Caco-2 (cell line): ENCODE data around the gene TIAM1. TPM values are rescaled to one million over a fixed set of nuclear protein-coding genes. Genes with fewer than 3 reads are reported as not detected.

Experiments
- BruUV-seq: library from RNA; stranded (reverse); fragments of 400-500 nt; replicated peaks from 2 replicates; lab custom pipeline; 2021; lab: Mats Ljungman, UMichigan
- CTCF ChIA-PET: fragments of 300-600 bp; sonication (Branson Sonifier 250); formaldehyde crosslinking; loops from one replicate; lab custom pipeline; 2022; ENCODE audit warnings: antibody characterized with exemption; lab: Charles Lee
- POLR2A ChIA-PET: fragments of 300-600 bp; sonication (Branson Sonifier 250); formaldehyde crosslinking; loops from one replicate; lab custom pipeline; 2022; ENCODE audit warnings: antibody characterized with exemption; lab: Charles Lee
- DNase-seq, 2 experiments: peaks; one replicate each; pipeline versions ENCODE4 v3.0.0 to v3.0.0-alpha.2; 2020 to 2022
- H3K27me3 ChIP-seq: replicated peaks from 2 replicates; pipeline ENCODE4 v1.6.0; 2011; ENCODE audit warnings: low read length; ENCODE audit not compliant: control insufficient read depth, insufficient read depth
- H3K36me3 ChIP-seq: 2 replicates; pipeline ENCODE4 v1.5.1; 2011; ENCODE audit warnings: low read length; ENCODE audit not compliant: control insufficient read depth, insufficient read depth
- H3K4me1 ChIP-seq: fragments of 250-450 bp; sonication (Bioruptor Pico); 2 replicates; pipeline ENCODE4 v1.5.1; 2020; ENCODE audit warnings: mild to moderate bottlenecking
- H3K4me3 ChIP-seq: 2 replicates; pipeline ENCODE4 v1.5.1; 2011; ENCODE audit warnings: low read depth, mild to moderate bottlenecking, control low read depth, low read length
- H3K9me3 ChIP-seq: fragments of 250-450 bp; sonication (Bioruptor Pico); 2 replicates; pipeline ENCODE4 v1.5.1; 2020; ENCODE audit warnings: mild to moderate bottlenecking, moderate library complexity
- H3K27ac Mint-ChIP-seq: one replicate; pipeline ENCODE4 v1.8.0; 2022; ENCODE audit warnings: mixed read lengths; ENCODE audit not compliant: unreplicated experiment
- H3K27me3 Mint-ChIP-seq: one replicate; pipeline ENCODE4 v1.8.0; 2022; ENCODE audit warnings: mixed read lengths; ENCODE audit not compliant: insufficient read depth, unreplicated experiment
- H3K36me3 Mint-ChIP-seq: one replicate; pipeline ENCODE4 v1.8.0; 2022; ENCODE audit warnings: mild to moderate bottlenecking, mixed read lengths; ENCODE audit not compliant: insufficient read depth, unreplicated experiment
- H3K4me1 Mint-ChIP-seq: one replicate; pipeline ENCODE4 v1.8.0; 2022; ENCODE audit warnings: low read depth, mixed read lengths; ENCODE audit not compliant: unreplicated experiment
- H3K4me3 Mint-ChIP-seq: one replicate; pipeline ENCODE4 v1.8.0; 2022; ENCODE audit warnings: mild to moderate bottlenecking, moderate library complexity, mixed read lengths; ENCODE audit not compliant: unreplicated experiment
- H3K9me3 Mint-ChIP-seq: one replicate; pipeline ENCODE4 v1.8.0; 2022; ENCODE audit warnings: mixed read lengths; ENCODE audit not compliant: unreplicated experiment
- CTCF ChIP-seq, 2 experiments: fragments of 200-600 bp in 1 of 2; IDR thresholded peaks; 1 replicate in 1 of 2; 2 replicates in 1 of 2; pipeline versions ENCODE4 v1.5.1 to v1.8.0; 2011 to 2022; ENCODE audit warnings: antibody characterized with exemption in 1 of 2, control low read depth in 1 of 2, inconsistent platforms in 1 of 2, low read depth in 1 of 2, low read length in 1 of 2, mild to moderate bottlenecking in 1 of 2, moderate library complexity in 1 of 2; ENCODE audit not compliant: insufficient read depth in 1 of 2, severe bottlenecking in 1 of 2, unreplicated experiment in 1 of 2
- intact Hi-C: fragments of 100-400 bp; cut with micrococcal nuclease; formaldehyde crosslinking; loops from one replicate; pipeline ENCODE4 v1.10.0; 2022; ENCODE audit not compliant: unreplicated experiment
- total RNA-seq: library from RNA; stranded (reverse); gene quantifications from 2 replicates; pipeline ENCODE4 v1.2.3, GENCODE V29; 2022

The TIAM1 gene
- total RNA-seq, 1 experiment from 2014 or later = 5.2 TPM

DNA sequence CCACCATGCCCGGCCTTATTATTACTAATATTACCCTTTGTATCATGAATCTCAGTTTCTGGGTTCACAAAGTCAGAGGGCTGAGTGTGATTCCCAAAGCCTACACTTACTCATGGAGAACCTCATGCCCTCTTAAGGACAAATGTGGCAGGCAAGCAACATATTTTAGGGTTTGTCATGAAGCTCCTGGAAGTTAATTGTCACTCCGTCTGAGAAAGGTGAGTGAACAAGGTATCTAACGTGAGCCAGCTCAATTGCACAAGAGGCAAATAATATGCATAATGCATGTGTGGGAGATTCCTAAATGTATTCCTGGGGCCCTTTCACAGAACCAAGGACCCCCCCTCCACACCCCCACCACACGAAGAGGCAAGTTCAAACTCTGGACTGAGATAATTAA is 10.1 kb upstream of the TIAM1 start:
- H3K36me3 ChIP-seq = no peaks in the 10 kb centered on the region
- H3K9me3 ChIP-seq = no peaks in the 10 kb centered on the region
- Mint-ChIP-seq H3K4me1 (no peaks in the 10 kb centered on the region), H3K27me3 (no peaks in the 10 kb centered on the region), H3K4me3 (no peak overlapping the region), H3K9me3 (no peaks in the 10 kb centered on the region), H3K36me3 (peaks cover 2% of the 10 kb centered on the region), H3K27ac (no peak overlapping the region)
- no peak overlapping the region for H3K4me3 ChIP-seq
- no TSS peak for BruUV-seq
- intact Hi-C loops = no loop called here
- TF ChIP-seq CTCF (IDR thresholded peaks at IDR 0.05; ENCODE audit: insufficient read depth in 1 of 2, low read depth in 1 of 2, low read length in 1 of 2, severe bottlenecking in 1 of 2, unreplicated experiment in 1 of 2) = no peak
- ChIA-PET CTCF (no interaction called here), POLR2A (no interaction called here)
- H3K27me3 ChIP-seq = no peaks in the 10 kb centered on the region
- no peaks in the 10 kb centered on the region for H3K4me1 ChIP-seq
- DNase-seq = no peak

DNA sequence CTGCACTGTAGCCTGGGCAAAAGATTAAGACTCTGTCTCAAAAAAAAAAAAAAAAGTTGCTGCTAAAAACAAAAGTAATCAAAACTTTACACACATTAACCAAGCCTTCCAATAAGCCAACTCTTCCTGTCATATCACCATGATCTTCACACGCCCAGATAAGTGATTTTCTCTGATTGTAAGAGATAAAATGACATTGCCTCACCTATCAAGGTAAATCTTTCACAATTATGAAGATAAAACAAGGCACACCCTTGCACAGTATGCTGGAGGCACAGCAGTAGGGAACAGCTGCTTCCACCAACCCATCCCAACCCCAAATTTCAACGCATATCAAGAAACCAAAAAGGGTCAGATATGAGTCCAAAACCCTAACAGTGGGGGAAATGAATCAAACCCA is 8.8 kb upstream of the TIAM1 start:
- H3K4me1 ChIP-seq = no peaks in the 10 kb centered on the region
- no peaks in the 10 kb centered on the region for H3K9me3 ChIP-seq
- H3K9me3 Mint-ChIP-seq = no peaks in the 10 kb centered on the region
- CTCF ChIA-PET = no interaction called here
- H3K4me3 ChIP-seq = no peak overlapping the region
- no TSS peak for BruUV-seq
- POLR2A ChIA-PET = no interaction called here
- H3K27me3 Mint-ChIP-seq = no peaks in the 10 kb centered on the region
- no peaks in the 10 kb centered on the region for H3K36me3 ChIP-seq
- H3K4me3 Mint-ChIP-seq = no peak overlapping the region
- H3K27me3 ChIP-seq = no peaks in the 10 kb centered on the region
- no peak overlapping the region for H3K27ac Mint-ChIP-seq
- DNase-seq = no peak
- intact Hi-C loops = no loop called here
- peaks cover 6% of the 10 kb centered on the region for H3K36me3 Mint-ChIP-seq
- TF ChIP-seq CTCF (IDR thresholded peaks at IDR 0.05; ENCODE audit: insufficient read depth in 1 of 2, low read depth in 1 of 2, low read length in 1 of 2, severe bottlenecking in 1 of 2, unreplicated experiment in 1 of 2) = no peak
- H3K4me1 Mint-ChIP-seq = peaks cover 2% of the 10 kb centered on the region

- intact Hi-C loops = no loop called here
- no peak for DNase-seq
- no peaks in the 10 kb centered on the region for H3K4me1 ChIP-seq
- H3K4me3 ChIP-seq = no peak overlapping the region
- peaks cover 6% of the 10 kb centered on the region for H3K36me3 Mint-ChIP-seq
- no peaks in the 10 kb centered on the region for H3K27me3 Mint-ChIP-seq
- no peaks in the 10 kb centered on the region for H3K27me3 ChIP-seq
- H3K9me3 Mint-ChIP-seq = no peaks in the 10 kb centered on the region
- no TSS peak for BruUV-seq
- POLR2A ChIA-PET = no interaction called here
- TF ChIP-seq CTCF (IDR thresholded peaks at IDR 0.05; ENCODE audit: insufficient read depth in 1 of 2, low read depth in 1 of 2, low read length in 1 of 2, severe bottlenecking in 1 of 2, unreplicated experiment in 1 of 2) = no peak
- H3K9me3 ChIP-seq = no peaks in the 10 kb centered on the region
- H3K27ac Mint-ChIP-seq = no peak overlapping the region
- no peaks in the 10 kb centered on the region for H3K36me3 ChIP-seq
- H3K4me3 Mint-ChIP-seq = no peak overlapping the region
- H3K4me1 Mint-ChIP-seq = peaks cover 9% of the 10 kb centered on the region
- CTCF ChIA-PET = no interaction called here
These were observed 7.9 kb upstream of the TIAM1 start for GRCh38 chr21:31351960-31352359.
